Omental fat pad (tissue), 4 donors: ENCODE data around the gene ZFHX3. TPM values are rescaled to one million over a fixed set of nuclear protein-coding genes. Genes with fewer than 3 reads are reported as not detected.

Experiments
- ATAC-seq: fragments of 150-250 bp; one replicate; pipeline ENCODE4 v1.9.1; 2016; ENCODE audit warnings: mild to moderate bottlenecking, moderate library complexity; ENCODE audit not compliant: low FRiP score
- DNase-seq: peaks from one replicate; pipeline ENCODE4 v3.0.0-alpha.2; 2019; ENCODE audit warnings: low spot score
- total RNA-seq, 4 donors: library from RNA; depleted of rRNA; stranded (reverse); fragments of >200 nt; gene quantifications; one replicate each; pipeline ENCODE4 v1.1.0, GENCODE V29; 2016
- TF ChIP-seq, protein P1 (sequence below), 3 donors: fragments of 450-650 bp; IDR thresholded peaks; one replicate each; pipeline ENCODE4 v1.5.1; 2016 to 2017; ENCODE audit warnings: antibody characterized with exemption in 3 of 3, mild to moderate bottlenecking in 3 of 3, moderate library complexity in 2 of 3

The ZFHX3 gene
- total RNA-seq, 4 donors from 2014 or later, result 11.8 to 35.2 (median 13.7) TPM

DNA sequence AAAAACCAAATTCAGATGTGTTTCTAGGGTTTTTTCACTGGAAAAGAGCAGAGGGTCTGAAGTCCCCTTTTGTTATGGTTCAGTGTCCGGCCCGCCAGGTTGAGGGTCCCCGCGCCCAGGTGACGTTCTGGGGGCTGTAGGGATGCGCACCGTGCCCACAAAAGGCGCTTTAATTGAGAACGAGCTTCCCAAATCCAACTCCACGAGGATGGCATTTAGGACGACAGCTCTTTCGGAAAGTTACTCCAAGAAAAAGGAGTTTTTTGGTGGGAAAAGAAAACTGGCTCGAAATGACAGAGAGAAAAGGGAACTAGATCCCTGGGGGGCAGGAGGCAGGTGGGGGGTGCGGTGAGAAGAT lies 15.9 kb upstream of the ZFHX3 start:
- TF ChIP-seq, protein P1, sequence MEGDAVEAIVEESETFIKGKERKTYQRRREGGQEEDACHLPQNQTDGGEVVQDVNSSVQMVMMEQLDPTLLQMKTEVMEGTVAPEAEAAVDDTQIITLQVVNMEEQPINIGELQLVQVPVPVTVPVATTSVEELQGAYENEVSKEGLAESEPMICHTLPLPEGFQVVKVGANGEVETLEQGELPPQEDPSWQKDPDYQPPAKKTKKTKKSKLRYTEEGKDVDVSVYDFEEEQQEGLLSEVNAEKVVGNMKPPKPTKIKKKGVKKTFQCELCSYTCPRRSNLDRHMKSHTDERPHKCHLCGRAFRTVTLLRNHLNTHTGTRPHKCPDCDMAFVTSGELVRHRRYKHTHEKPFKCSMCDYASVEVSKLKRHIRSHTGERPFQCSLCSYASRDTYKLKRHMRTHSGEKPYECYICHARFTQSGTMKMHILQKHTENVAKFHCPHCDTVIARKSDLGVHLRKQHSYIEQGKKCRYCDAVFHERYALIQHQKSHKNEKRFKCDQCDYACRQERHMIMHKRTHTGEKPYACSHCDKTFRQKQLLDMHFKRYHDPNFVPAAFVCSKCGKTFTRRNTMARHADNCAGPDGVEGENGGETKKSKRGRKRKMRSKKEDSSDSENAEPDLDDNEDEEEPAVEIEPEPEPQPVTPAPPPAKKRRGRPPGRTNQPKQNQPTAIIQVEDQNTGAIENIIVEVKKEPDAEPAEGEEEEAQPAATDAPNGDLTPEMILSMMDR (IDR thresholded peaks at IDR 0.05), result no peak
- no peak for DNase-seq

DNA sequence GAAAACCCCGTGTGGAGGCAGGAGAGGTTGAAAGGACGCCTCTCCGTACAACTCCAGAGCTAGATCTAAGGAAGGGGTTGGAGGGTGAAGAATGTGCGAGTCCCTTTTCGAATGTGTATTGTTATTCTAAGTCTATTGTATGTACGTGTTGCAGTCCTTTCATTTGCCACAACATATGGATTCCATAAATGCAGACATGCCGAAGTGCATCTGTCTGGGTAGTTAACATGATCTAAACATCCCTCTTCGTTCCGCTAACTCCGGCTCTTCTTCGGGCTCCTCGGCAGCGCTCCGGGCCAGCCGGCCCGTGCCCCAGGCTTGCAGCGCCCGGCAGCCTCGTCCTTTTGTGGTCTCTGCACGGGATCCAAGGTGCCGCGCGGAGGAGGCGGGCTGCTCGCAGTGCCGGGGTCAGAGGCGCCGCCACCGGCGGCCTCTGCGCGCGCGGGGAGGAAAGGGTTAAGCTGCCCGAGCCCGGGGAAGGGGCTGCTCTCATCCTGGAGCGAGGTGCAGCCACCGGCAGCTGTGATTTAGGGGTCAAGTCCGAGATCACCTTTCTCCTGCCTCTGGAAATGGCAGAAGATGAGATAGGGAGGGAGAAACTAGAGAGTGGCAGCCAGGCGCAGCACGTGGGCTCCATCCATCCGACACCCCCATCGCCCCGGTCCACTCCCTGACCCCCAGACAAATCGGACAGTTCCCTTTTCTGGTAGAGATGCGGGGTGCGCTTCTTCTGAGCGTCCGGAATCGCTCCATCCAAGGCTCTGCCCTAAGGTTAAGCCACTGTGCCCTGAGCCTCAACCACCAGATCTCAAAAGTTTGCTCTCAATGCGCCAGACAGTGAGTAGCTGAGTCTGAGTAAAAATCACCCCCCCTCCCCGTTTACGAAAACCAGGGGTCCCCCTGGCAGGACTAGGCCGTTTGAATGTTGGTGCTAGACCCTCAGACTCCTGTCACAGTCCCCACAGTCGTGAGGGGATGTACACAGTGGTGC lies 15.1 kb upstream of the ZFHX3 start:
- DNase-seq (no peak), ATAC-seq (no peak)
- TF ChIP-seq, protein P1 (IDR thresholded peaks at IDR 0.05), result no peak

More for the DNA sequence above, 15.9 kb upstream of the ZFHX3 start:
- ATAC-seq, result no peak

DNA sequence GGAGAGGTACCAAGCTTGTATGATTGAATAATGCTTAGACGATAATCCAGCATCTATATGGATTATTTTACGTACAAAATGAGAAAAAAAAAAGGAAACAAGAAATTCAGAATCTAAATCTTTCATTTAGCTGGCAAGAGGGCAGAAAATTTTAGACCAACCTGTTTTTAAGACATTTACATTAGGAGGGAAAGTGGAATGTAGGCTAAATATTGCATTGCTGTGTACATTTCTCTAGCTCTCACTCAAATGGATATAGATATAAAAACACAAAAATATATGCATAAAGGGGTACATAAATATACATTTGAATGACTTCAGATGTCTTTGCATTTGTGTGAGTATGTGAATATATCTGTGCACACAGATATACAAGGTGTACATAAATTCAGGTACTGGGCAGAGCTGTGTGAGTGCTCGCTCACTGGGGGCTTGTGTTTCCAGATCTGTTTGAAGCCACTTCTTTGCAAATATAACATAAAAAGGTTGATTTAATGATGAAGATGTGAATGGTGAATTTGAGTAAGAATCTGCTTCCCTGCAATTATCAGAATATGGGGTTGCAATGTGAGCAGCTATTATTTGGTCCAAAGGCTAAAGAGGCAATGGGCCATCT lies 14.2 kb upstream of the ZFHX3 start:
- DNase-seq, result no peak

DNA sequence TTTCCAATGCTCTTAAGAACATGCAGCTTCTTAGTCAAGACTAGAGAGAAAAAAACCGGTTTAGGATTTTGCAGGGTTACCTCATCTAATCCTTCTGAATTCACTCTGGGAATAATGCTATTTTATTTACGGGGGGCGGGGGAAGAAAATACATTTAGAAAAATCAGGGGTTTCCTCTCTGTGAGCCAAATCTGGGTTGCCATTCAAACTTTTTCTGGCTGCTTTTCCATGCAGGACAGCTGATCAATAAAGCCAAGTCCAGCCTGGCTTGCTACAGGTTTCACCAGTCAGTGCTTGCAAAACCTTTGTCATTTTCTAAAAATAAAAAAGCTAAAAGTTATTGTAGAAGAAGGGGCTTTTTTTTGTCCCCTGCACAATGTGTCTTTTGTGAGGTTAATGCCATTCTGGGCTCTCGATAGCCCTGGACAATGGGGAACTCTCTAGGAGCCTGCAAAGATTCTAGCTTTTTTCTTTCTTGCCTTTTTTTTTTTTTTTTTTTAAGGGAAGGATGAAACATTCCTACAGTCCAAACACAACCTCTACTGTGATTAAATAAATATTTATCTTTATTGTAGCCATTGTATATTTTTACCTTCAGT lies 13.1 kb upstream of the ZFHX3 start:
- ATAC-seq, result no peak
- DNase-seq, result no peak
- TF ChIP-seq, protein P1 (IDR thresholded peaks at IDR 0.05), result no peak

More for the DNA sequence above, 14.2 kb upstream of the ZFHX3 start:
- ATAC-seq, result no peak
- TF ChIP-seq, protein P1 (IDR thresholded peaks at IDR 0.05), result no peak

DNA sequence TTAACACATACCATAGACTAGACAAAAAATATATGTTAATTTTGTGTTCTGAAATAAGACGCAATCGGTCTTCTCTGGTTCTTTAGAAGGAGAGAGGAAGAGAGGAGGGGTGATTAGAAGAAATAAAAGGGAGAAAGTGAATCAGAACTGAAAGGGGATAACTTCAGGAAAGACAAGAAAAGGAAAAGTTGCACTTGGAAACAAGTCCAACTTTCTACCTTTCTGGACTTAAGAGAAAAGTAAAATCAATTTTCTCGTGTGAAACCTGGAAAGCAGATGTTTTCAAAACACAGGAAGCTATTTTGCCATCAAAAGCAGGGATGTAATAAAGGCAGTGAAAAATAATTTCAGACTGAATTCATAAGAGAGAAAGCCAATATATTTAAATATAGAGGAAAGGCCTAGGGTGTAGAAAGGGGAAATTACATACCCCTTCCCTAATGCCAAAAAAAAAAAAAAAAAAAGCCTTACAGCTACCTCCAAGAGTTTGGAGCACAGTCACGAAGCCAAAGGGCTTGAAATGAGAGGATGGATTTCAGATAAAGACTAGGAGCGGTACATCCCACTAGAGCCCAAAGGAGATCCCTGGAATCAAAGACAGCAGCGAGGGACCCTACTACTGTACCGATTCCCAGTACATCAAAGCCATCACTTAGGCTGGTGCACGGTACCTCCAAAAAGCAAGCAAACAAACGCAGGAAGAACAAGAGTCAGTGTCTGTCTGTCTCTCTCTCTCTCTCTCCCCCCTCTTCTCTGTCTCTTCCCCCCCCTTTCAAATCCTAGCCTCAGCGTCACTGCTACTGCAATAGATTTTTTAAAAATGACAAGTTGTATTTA lies 12.1 kb upstream of the ZFHX3 start:
- ATAC-seq, result no peak
- DNase-seq, result no peak
- TF ChIP-seq, protein P1 (IDR thresholded peaks at IDR 0.05), result no peak

DNA sequence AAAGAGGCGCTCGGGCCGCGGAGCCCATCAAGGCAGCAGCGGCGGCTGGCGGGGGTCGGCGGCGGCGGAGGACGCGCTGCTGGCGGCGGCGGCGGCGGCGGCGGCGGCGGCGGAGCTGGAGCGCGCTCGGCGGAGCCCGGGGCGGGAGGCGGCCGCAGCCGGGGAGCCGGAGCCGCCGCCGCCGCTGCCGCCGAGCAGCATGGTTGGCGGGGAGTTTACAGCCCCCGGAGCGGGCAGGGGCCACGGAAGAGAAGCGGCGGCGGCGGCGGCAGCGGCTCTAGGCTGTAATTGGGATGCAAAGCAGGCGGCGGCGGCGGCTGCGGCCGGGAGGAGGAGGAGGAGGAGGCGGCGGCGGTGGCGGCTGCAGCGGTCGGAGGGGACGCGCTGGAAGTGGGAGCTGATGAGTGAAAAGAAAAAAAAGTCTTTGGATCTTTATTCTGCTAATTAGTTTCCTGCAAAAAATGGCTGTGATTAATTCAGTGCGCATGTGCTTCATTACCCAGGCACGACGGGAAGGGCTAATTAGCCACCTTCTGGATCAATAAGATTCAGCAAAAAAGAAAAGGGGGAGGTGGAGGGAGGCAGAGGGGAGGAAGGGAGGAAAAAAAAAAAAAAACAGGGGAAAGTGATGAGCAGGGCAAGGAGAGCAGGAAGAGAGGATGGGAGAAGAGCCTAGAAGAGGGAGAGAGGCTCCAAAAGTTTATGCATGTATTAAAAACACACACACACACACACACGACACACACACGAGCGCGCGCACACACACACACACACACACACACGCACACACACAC lies 10.9 kb upstream of the ZFHX3 start:
- DNase-seq (no peak), ATAC-seq (peak; percentile 26)
- TF ChIP-seq, protein P1 (IDR thresholded peaks at IDR 0.05), result no peak
